Measurements from ENCODE around the gene TEX2. TPM values are rescaled to one million over a fixed set of nuclear protein-coding genes. Genes with fewer than 3 reads are reported as not detected.

Gene TEX2
- total and polyA plus RNA-seq, 2 experiments from 2014 or later, result 27.9 to 37.7 TPM

- 79% methylated on average over 9 of the region's 9 CpGs for WGBS (ENCODE audit: low lambda C conversion rate, missing lambda C conversion rate)
- H3K9me3 ChIP-seq (ENCODE audit: low read depth), result no peaks in the 10 kb centered on the region
- H3K4me2 ChIP-seq, result no peak overlapping the region
- no peak for TF ChIP-seq EZH2 (IDR thresholded peaks at IDR 0.05; ENCODE audit: borderline replicate concordance)
- no peak for TF ChIP-seq CTCF (IDR thresholded peaks at IDR 0.05; ENCODE audit: poor library complexity)
- TF ChIP-seq EZH2phosphoT487 (IDR thresholded peaks at IDR 0.05; ENCODE audit: low read depth, severe bottlenecking, unreplicated experiment), result no peak
- no peaks in the 10 kb centered on the region for H4K20me1 ChIP-seq (ENCODE audit: insufficient read depth, poor library complexity, severe bottlenecking)
- H3K9me2 ChIP-seq (replicated peaks; ENCODE audit: insufficient read depth), result no peaks in the 10 kb centered on the region
- H3K4me3 ChIP-seq, result no peak overlapping the region
- no peaks in the 10 kb centered on the region for H3K79me2 ChIP-seq
- no peaks in the 10 kb centered on the region for H3K27me3 ChIP-seq
- no peak overlapping the region for H3K27ac ChIP-seq
- no peaks in the 10 kb centered on the region for H3K36me3 ChIP-seq (replicated peaks; ENCODE audit: insufficient read depth, low read depth)
- H3K4me1 ChIP-seq (ENCODE audit: insufficient read depth), result peaks cover 31% of the 10 kb centered on the region
- H2AFZ ChIP-seq, result no peak overlapping the region
- DNase-seq (ENCODE audit: low spot score), result no peak
Measured at GRCh38 chr17:64154717-64155116, 108.3 kb downstream of the TEX2 start.

DNA sequence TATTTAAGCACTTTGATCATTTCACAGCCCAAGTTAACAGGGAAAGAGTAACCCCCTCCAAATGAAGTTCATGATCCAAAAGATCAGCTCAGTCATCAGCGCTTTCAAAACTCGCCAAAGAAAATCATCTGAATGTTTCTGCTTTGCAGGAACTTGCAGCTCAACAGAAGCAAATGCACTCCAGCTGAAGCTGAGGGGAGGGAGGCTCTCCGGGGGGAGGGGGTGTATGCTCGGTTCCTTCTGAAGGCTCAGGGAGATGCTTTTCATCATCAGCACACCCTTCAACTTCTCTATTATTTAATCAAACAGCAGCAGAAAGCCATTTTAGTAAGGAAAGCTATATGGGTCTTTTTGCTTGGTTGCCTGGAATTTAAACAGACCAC, 108.8 kb downstream of the TEX2 start:
- DNase-seq (ENCODE audit: low spot score), result no peak
- Histone ChIP-seq H3K4me2 (no peak overlapping the region), H3K9me2 (replicated peaks; ENCODE audit: insufficient read depth) (no peaks in the 10 kb centered on the region), H3K4me3 (no peak overlapping the region), H2AFZ (no peak overlapping the region), H3K36me3 (replicated peaks; ENCODE audit: insufficient read depth, low read depth) (no peaks in the 10 kb centered on the region), H3K27me3 (no peaks in the 10 kb centered on the region), H4K20me1 (ENCODE audit: insufficient read depth, poor library complexity, severe bottlenecking) (no peaks in the 10 kb centered on the region), H3K4me1 (ENCODE audit: insufficient read depth) (peaks cover 27% of the 10 kb centered on the region), H3K9me3 (ENCODE audit: low read depth) (no peaks in the 10 kb centered on the region), H3K79me2 (no peaks in the 10 kb centered on the region), H3K27ac (no peak overlapping the region)
- 58% methylated on average over 4 of the region's 4 CpGs for WGBS (ENCODE audit: low lambda C conversion rate, missing lambda C conversion rate)
- TF ChIP-seq CTCF (IDR thresholded peaks at IDR 0.05; ENCODE audit: poor library complexity) (no peak), EZH2phosphoT487 (IDR thresholded peaks at IDR 0.05; ENCODE audit: low read depth, severe bottlenecking, unreplicated experiment) (no peak), EZH2 (IDR thresholded peaks at IDR 0.05; ENCODE audit: borderline replicate concordance) (no peak)

DNA sequence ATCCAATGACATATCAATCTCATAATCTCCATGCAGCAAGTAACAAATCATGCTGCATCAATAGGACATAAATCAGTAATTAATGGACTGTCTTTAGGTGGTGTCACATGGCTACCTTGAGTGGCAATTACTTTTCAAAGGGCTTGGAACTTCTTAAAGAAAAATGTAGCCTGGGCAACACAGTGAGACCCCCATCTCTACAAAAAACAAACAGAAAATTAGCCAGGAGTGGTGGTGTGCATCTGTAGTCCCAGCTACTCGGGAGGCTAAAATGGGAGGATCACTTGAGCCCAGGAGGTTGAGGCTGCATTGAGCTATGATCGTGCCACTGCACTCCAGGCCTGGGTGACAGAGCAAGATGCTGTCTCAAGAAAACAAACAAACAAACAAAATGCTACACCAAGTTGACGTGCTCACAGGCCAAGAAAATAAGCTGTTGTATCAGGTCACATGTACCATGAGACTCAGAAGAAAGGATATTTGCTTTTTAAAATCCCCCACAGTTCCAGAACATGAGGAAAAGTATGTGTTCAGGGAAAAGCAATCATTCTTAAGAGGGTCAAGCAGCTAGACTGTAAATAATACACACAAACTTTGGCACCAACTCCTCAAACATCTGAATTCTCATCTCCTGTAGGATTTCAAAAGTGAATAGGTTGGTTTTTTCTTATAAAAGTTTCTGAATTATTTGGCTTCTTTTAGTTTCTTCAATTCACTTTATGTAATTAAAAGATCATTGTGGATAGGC, 109.3 kb downstream of the TEX2 start:
- Histone ChIP-seq H3K36me3 (replicated peaks; ENCODE audit: insufficient read depth, low read depth) (no peaks in the 10 kb centered on the region), H3K4me3 (no peak overlapping the region), H4K20me1 (ENCODE audit: insufficient read depth, poor library complexity, severe bottlenecking) (no peaks in the 10 kb centered on the region), H3K27ac (no peak overlapping the region), H2AFZ (no peak overlapping the region), H3K9me2 (replicated peaks; ENCODE audit: insufficient read depth) (no peaks in the 10 kb centered on the region), H3K4me1 (ENCODE audit: insufficient read depth) (peaks cover 21% of the 10 kb centered on the region), H3K27me3 (no peaks in the 10 kb centered on the region), H3K4me2 (no peak overlapping the region), H3K9me3 (ENCODE audit: low read depth) (no peaks in the 10 kb centered on the region), H3K79me2 (no peaks in the 10 kb centered on the region)
- TF ChIP-seq EZH2 (IDR thresholded peaks at IDR 0.05; ENCODE audit: borderline replicate concordance) (no peak), CTCF (IDR thresholded peaks at IDR 0.05; ENCODE audit: poor library complexity) (no peak), EZH2phosphoT487 (IDR thresholded peaks at IDR 0.05; ENCODE audit: low read depth, severe bottlenecking, unreplicated experiment) (no peak)
- DNase-seq (ENCODE audit: low spot score), result no peak
- 92% methylated on average over 3 of the region's 3 CpGs for WGBS (ENCODE audit: low lambda C conversion rate, missing lambda C conversion rate)
